HepG2 (cell line): ENCODE results near the gene MARCHF5. TPM values are rescaled to one million over a fixed set of nuclear protein-coding genes. Genes with fewer than 3 reads are reported as not detected.

Source experiments
- ATAC-seq: fragments of 200-7000 bp; cut with Tn5 transposase; 3 replicates; pipeline ENCODE4 v1.9.1; 2020; ENCODE audit warnings: mild to moderate bottlenecking, moderate library complexity
- BruUV-seq: library from RNA; stranded (reverse); fragments of 400-500 nt; replicated peaks from 2 replicates; lab custom pipeline; 2021; lab: Mats Ljungman, UMichigan
- CTCF ChIA-PET: fragments of 300-600 bp; formaldehyde crosslinking; extraction: SDS; loops from one replicate; lab custom pipeline; 2021; ENCODE audit warnings: low total read pairs, inconsistent platforms, low intra/inter-chr PET ratio; lab: Yijun Ruan, JAX
- POLR2A ChIA-PET: fragments of 350-600 bp; sonication (Branson Sonifier 250); formaldehyde crosslinking; loops from one replicate; lab custom pipeline; 2020; ENCODE audit warnings: antibody characterized with exemption, inconsistent platforms; lab: Yijun Ruan, JAX
- DNase-seq: peaks from one replicate; pipeline ENCODE4 v3.0.0-alpha.2; 2015; ENCODE audit warnings: low spot score
- FAIRE-seq: peaks from 3 replicates; lab custom pipeline; 2011; peaks lifted over from hg19 to GRCh38; lab: Jason Lieb, UNC
- H2AFZ ChIP-seq: one replicate; pipeline ENCODE4 v1.6.1; 2011; ENCODE audit warnings: low read length, inconsistent platforms
- H3K27ac ChIP-seq: fragments of 300-600 bp; 3 replicates; pipeline ENCODE4 v1.8.0; 2011; ENCODE audit warnings: mixed run types, mild to moderate bottlenecking, mixed read lengths, low read length, inconsistent platforms; ENCODE audit not compliant: insufficient read depth; ENCODE audit errors: extremely low read length
- H3K27me3 ChIP-seq, 2 experiments: fragments of 200-600 bp in 1 of 2; 2 replicates in 1 of 2; 3 replicates in 1 of 2; pipeline versions ENCODE4 v1.6.0 to v1.8.0; 2011; ENCODE audit warnings: low read length in 2 of 2, mild to moderate bottlenecking in 2 of 2, moderate library complexity in 2 of 2, inconsistent platforms in 1 of 2; ENCODE audit not compliant: insufficient read depth in 2 of 2, control insufficient read depth in 1 of 2
- H3K36me3 ChIP-seq, 2 experiments: fragments of 200-600 bp in 1 of 2; replicated peaks in 1 of 2; 2 replicates in 1 of 2; 3 replicates in 1 of 2; pipeline versions ENCODE4 v1.5.1 to v1.8.0; 2011; ENCODE audit warnings: low read length in 2 of 2, inconsistent platforms in 1 of 2; ENCODE audit not compliant: insufficient read depth in 2 of 2, control insufficient read depth in 1 of 2
- H3K4me1 ChIP-seq: 2 replicates; pipeline ENCODE4 v1.5.1; 2012; ENCODE audit warnings: low read length, inconsistent platforms; ENCODE audit not compliant: insufficient read depth
- H3K4me2 ChIP-seq: 2 replicates; pipeline ENCODE4 v1.6.0; 2011; ENCODE audit warnings: low read depth, low read length, inconsistent platforms
- H3K4me3 ChIP-seq, 3 experiments: fragments of 200-600 bp in 1 of 3; sonication (generic), shearing (Covaris generic) in 1 of 3; replicated peaks in 1 of 3; 2 replicates each; pipeline ENCODE4 v1.5.1; 2011 to 2016; ENCODE audit warnings: low read length in 3 of 3, inconsistent platforms in 2 of 3, low read depth in 2 of 3, mild to moderate bottlenecking in 2 of 3, control low read depth in 1 of 3, mixed read lengths in 1 of 3; ENCODE audit not compliant: insufficient read depth in 1 of 3
- H3K79me2 ChIP-seq: one replicate; pipeline ENCODE4 v1.6.1; 2011; ENCODE audit warnings: low read length, inconsistent platforms; ENCODE audit not compliant: insufficient read depth
- H3K9ac ChIP-seq: 2 replicates; pipeline ENCODE4 v1.6.0; 2011; ENCODE audit warnings: mild to moderate bottlenecking, low read depth, low read length, inconsistent platforms; ENCODE audit not compliant: insufficient read depth
- H3K9me3 ChIP-seq: 2 replicates; pipeline ENCODE4 v1.5.1; 2012; ENCODE audit warnings: mild to moderate bottlenecking, low read length
- H4K20me1 ChIP-seq: 2 replicates; pipeline ENCODE4 v1.6.0; 2011; ENCODE audit warnings: inconsistent platforms, mild to moderate bottlenecking, low read length, moderate library complexity; ENCODE audit not compliant: insufficient read depth
- HCFC1 ChIP-seq: fragments of 150-350 bp; IDR thresholded peaks from 2 replicates; pipeline ENCODE4 v1.6.1; 2014; ENCODE audit warnings: low read depth, low read length
- ZFP36L1 ChIP-seq: sonication (generic); formaldehyde crosslinking; IDR thresholded peaks from 2 replicates; pipeline ENCODE4 v1.8.0; 2022; ENCODE audit warnings: mild to moderate bottlenecking, missing genetic modification reagents, moderate library complexity
- ZNF749 ChIP-seq: sonication (generic); formaldehyde crosslinking; IDR thresholded peaks from 2 replicates; pipeline ENCODE4 v1.8.0; 2022; ENCODE audit warnings: mild to moderate bottlenecking, missing genetic modification reagents, moderate library complexity, borderline replicate concordance
- WGBS: methylation state at CpG from one replicate; pipeline ENCODE4 v1.1.6; 2017; ENCODE audit warnings: low lambda C conversion rate; 5-methylcytosine and 5-hydroxymethylcytosine counted together
- in situ Hi-C: cut with HindIII; loops from 2 replicates; pipeline ENCODE4 v1.10.0; 2017; ENCODE audit warnings: low pct_unique_long_range_greater_than_20kb; ENCODE audit not compliant: extremely low pct_ligation_motif_present
- intact Hi-C: fragments of 100-400 bp; cut with micrococcal nuclease; formaldehyde crosslinking; loops from one replicate; pipeline ENCODE4 v1.10.0; 2022; ENCODE audit not compliant: unreplicated experiment
- polyA plus RNA-seq, 8 experiments: library from polyadenylated mRNA; depleted of rRNA in 3 of 8; stranded (reverse) in 7 of 8; unstranded in 1 of 8; fragments of >200 nt; fragmentation: Illumina TruSeq in 4 of 8; extraction: Trizol in 4 of 8; gene quantifications; 2 replicates each; pipeline versions ENCODE4 v1.2.1 to v1.2.3, GENCODE V29; 2011 to 2016; ENCODE audit warnings: low read depth in 4 of 8, missing spikeins in 1 of 8, mixed read lengths in 1 of 8; ENCODE audit not compliant: insufficient read depth in 1 of 8
- total RNA-seq, 5 experiments: library from RNA; depleted of rRNA; stranded (reverse); fragments of >200 nt; fragmentation: Illumina TruSeq; extraction: Trizol; gene quantifications; 2 replicates each; pipeline ENCODE4 v1.2.3, GENCODE V29; 2016; ENCODE audit warnings: low read depth in 1 of 5
- TF ChIP-seq, protein P1 (sequence below): sonication (generic); formaldehyde crosslinking; IDR thresholded peaks from 2 replicates; pipeline ENCODE4 v1.5.0; 2020; ENCODE audit warnings: mild to moderate bottlenecking, missing genetic modification reagents
- TF ChIP-seq, protein P2 (sequence below): sonication (generic); formaldehyde crosslinking; IDR thresholded peaks from 2 replicates; pipeline ENCODE4 v1.4.0; 2020; ENCODE audit warnings: missing genetic modification reagents, borderline replicate concordance

The MARCHF5 gene
- total and polyA plus RNA-seq, 2 of the 13 experiments (the other 11 are each of a cell fraction or from before 2014, with no cell fraction given) = 19.4 to 21.0 TPM

DNA sequence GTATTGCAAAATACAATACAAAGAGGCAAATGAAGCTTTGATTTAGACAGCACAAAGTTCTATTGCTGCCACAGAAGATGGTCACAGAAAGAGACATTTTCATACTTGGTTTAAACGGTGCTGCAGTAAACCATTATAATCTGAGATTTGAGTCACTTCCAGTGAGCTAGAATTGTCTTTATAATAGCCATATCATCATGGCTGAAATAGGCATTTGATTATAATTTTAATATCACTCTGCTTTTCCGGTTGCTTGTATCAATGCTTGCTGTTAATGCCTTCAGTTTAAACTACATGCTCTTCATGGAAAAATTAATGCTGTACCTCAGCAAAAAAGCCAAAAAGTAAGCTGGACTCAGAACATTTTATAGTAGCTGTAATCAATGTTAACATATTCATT, 48.6 kb upstream of the MARCHF5 start:
- Histone ChIP-seq H2AFZ (no peak overlapping the region), H3K36me3 (no peaks in the 10 kb centered on the region), H3K27ac (no peak overlapping the region), H3K9me3 (no peaks in the 10 kb centered on the region), H3K9ac (no peak overlapping the region), H3K27me3 (no peaks in the 10 kb centered on the region), H3K4me2 (0 out of 2 replicates have a peak overlapping the region, but pooled peaks have one; percentile 70), H4K20me1 (no peaks in the 10 kb centered on the region), H3K79me2 (no peaks in the 10 kb centered on the region), H3K4me1 (peaks cover 38% of the 10 kb centered on the region), H3K4me3 (peak overlapping the region in 2 of 3 experiments; percentile 46 to 52; a peak in 2 of 6 replicates)
- no peak for TF ChIP-seq ZFP36L1
- TF ChIP-seq, protein P1, sequence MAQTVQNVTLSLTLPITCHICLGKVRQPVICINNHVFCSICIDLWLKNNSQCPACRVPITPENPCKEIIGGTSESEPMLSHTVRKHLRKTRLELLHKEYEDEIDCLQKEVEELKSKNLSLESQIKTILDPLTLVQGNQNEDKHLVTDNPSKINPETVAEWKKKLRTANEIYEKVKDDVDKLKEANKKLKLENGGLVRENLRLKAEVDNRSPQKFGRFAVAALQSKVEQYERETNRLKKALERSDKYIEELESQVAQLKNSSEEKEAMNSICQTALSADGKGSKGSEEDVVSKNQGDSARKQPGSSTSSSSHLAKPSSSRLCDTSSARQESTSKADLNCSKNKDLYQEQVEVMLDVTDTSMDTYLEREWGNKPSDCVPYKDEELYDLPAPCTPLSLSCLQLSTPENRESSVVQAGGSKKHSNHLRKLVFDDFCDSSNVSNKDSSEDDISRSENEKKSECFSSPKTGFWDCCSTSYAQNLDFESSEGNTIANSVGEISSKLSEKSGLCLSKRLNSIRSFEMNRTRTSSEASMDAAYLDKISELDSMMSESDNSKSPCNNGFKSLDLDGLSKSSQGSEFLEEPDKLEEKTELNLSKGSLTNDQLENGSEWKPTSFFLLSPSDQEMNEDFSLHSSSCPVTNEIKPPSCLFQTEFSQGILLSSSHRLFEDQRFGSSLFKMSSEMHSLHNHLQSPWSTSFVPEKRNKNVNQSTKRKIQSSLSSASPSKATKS (CRISPR knock-in tag) = no peak
- intact Hi-C loops = no loop called here
- BruUV-seq = no TSS peak
- no peak for ATAC-seq
- no peak for FAIRE-seq
- CTCF ChIA-PET = no interaction called here
- in situ Hi-C loops = loop anchor here (5.0 kb wide), 1 partner anchor 50 kb away; the partner anchor contains the start of genes CPEB3 and MARCHF5
- no peak for DNase-seq
- 30% methylated on average over 2 of the region's 2 CpGs for WGBS
- POLR2A ChIA-PET = interaction anchor here (5.0 kb wide), 1 partner anchor 49 kb away, joined by 47 read pairs; the partner anchor contains the start of genes CPEB3 and MARCHF5

DNA sequence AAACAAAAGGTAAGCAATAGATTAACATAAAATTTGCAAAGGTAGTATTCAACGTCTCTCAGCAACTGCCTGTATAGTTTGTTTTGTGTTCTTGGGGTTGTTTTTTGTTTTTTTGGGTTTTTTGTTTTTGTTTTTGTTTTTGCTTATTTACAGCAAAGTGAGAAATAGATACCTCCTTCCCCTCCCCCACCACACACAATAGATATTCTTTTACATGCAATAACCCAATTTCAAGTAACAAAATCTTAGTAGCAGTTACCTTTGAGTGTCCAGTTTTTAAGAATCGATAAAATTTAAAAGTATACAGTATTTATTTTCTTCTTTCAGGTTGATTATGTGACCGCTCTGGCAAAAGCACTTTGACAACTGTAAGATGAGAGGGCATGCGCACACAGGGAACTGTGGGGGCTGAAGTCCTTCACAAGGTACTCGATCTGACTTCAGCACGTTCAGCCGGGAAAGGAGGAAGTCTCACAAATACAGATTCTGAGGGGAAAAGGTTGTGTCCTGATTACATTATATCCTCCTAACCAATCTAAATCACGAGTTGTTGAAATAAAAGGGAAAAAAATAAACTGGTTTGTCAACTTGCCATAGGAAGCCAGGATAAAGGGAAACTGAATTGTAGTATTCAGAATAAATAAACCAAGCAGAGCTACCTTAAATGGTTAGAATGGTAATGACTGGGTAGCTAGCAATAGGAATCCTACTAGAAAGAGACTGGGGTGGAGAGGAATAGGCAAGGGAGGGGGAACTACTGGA, 47.9 kb upstream of the MARCHF5 start:
- H3K4me3 ChIP-seq = peak overlapping the region; percentile 46 to 52 (median 49); a peak in 5 of 6 replicates
- ATAC-seq = peak; percentile 64
- H4K20me1 ChIP-seq = no peaks in the 10 kb centered on the region
- peak overlapping the region; percentile 18; the same call in 1 of the 2 replicates for H3K9ac ChIP-seq
- peak overlapping the region; percentile 29 for H3K27ac ChIP-seq
- intact Hi-C loops = no loop called here
- peak overlapping the region; percentile 70 for H3K4me2 ChIP-seq
- in situ Hi-C loops = loop anchor here (5.0 kb wide), 1 partner anchor 49 kb away; the partner anchor contains the start of genes CPEB3 and MARCHF5
- ChIA-PET POLR2A (interaction anchor here (0.7 kb wide), 1 partner anchor 118 kb away, joined by 4 read pairs; no protein-coding TSS in a partner anchor), CTCF (no interaction called here)
- no peaks in the 10 kb centered on the region for H3K27me3 ChIP-seq
- no peaks in the 10 kb centered on the region for H3K79me2 ChIP-seq
- peak; percentile 58 for DNase-seq
- FAIRE-seq = peak; percentile 68
- no TSS peak for BruUV-seq
- H3K4me1 ChIP-seq = peaks cover 31% of the 10 kb centered on the region
- peak overlapping the region; percentile 91 for H2AFZ ChIP-seq
- no peaks in the 10 kb centered on the region for H3K36me3 ChIP-seq
- no peaks in the 10 kb centered on the region for H3K9me3 ChIP-seq
- 1% methylated on average over 8 of the region's 8 CpGs for WGBS
- no peak for TF ChIP-seq ZNF749
- TF ChIP-seq HCFC1 = peak; percentile 53; the same call in 1 of the 2 replicates
- TF ChIP-seq, protein P2, sequence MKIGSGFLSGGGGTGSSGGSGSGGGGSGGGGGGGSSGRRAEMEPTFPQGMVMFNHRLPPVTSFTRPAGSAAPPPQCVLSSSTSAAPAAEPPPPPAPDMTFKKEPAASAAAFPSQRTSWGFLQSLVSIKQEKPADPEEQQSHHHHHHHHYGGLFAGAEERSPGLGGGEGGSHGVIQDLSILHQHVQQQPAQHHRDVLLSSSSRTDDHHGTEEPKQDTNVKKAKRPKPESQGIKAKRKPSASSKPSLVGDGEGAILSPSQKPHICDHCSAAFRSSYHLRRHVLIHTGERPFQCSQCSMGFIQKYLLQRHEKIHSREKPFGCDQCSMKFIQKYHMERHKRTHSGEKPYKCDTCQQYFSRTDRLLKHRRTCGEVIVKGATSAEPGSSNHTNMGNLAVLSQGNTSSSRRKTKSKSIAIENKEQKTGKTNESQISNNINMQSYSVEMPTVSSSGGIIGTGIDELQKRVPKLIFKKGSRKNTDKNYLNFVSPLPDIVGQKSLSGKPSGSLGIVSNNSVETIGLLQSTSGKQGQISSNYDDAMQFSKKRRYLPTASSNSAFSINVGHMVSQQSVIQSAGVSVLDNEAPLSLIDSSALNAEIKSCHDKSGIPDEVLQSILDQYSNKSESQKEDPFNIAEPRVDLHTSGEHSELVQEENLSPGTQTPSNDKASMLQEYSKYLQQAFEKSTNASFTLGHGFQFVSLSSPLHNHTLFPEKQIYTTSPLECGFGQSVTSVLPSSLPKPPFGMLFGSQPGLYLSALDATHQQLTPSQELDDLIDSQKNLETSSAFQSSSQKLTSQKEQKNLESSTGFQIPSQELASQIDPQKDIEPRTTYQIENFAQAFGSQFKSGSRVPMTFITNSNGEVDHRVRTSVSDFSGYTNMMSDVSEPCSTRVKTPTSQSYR (CRISPR knock-in tag) = peak; percentile 66; the same call in 1 of the 2 replicates
